NOMO-1 treated with DMSO at 0.1 percent for 48 hours (cell line): ENCODE results near the gene ZNF92.
"Not testable (repeated sequence)": the region's sequence is repeated elsewhere in the genome, so short reads cannot be mapped to it uniquely, and the experiment has no call there.

Source experiments
- DNase-seq: peaks from one replicate; lab custom pipeline; 2025; ENCODE audit not compliant: unreplicated experiment; lab: John Stamatoyannopoulos, UW

The ZNF92 gene

GRCh38 chr7:65423286-65423685 lies 49.6 kb downstream of the ZNF92 start:
- not testable (repeated sequence) for DNase-seq

GRCh38 chr7:65429642-65430343 lies 56.1 kb downstream of the ZNF92 start:
- no peak for DNase-seq

- no peak for DNase-seq
These were observed 56.9 kb downstream of the ZNF92 start for GRCh38 chr7:65430344-65431186.

- no peak for DNase-seq
These were observed 60.7 kb downstream of the ZNF92 start for GRCh38 chr7:65434307-65434706.

- no peak for DNase-seq
These were observed 62.5 kb downstream of the ZNF92 start for GRCh38 chr7:65436163-65436562.

- no peak for DNase-seq
These were observed 64.9 kb downstream of the ZNF92 start for GRCh38 chr7:65438598-65438997.

- DNase-seq: no peak
These were observed 67.4 kb downstream of the ZNF92 start for GRCh38 chr7:65441010-65441409.

- DNase-seq: no peak
These were observed 70.7 kb downstream of the ZNF92 start for GRCh38 chr7:65444205-65444842.

GRCh38 chr7:65444899-65445823 lies 71.5 kb downstream of the ZNF92 start:
- DNase-seq: no peak

GRCh38 chr7:65447041-65447440 lies 73.4 kb downstream of the ZNF92 start:
- DNase-seq: not testable (repeated sequence)

- no peak for DNase-seq
These were observed 75.3 kb downstream of the ZNF92 start for GRCh38 chr7:65448816-65449504.

- no peak for DNase-seq
These were observed 75.8 kb downstream of the ZNF92 start for GRCh38 chr7:65449505-65449852.
